K562 (cell line): Measurements from ENCODE around the gene SCRN2. TPM values are rescaled to one million over a fixed set of nuclear protein-coding genes. Genes with fewer than 3 reads are reported as not detected.

Experiments used
- ATAC-seq: fragments of 200-7000 bp; cut with Tn5 transposase; 3 replicates; pipeline ENCODE4 v1.9.1; 2020; ENCODE audit warnings: moderate library complexity
- BruUV-seq: library from RNA; stranded (reverse); fragments of 400-500 nt; replicated peaks from 2 replicates; lab custom pipeline; 2021; lab: Mats Ljungman, UMichigan
- CTCF ChIA-PET: fragments of 300-600 bp; formaldehyde crosslinking; extraction: SDS; loops from one replicate; lab custom pipeline; 2021; ENCODE audit warnings: low intra/inter-chr PET ratio; lab: Yijun Ruan, JAX
- POLR2A ChIA-PET: fragments of 300-600, 350-650 bp; sonication (Branson Sonifier 250); formaldehyde crosslinking; extraction: SDS; loops from one replicate; lab custom pipeline; 2021; ENCODE audit warnings: antibody characterized with exemption, inconsistent platforms; lab: Yijun Ruan, JAX
- DNase-seq, 4 experiments: peaks; one replicate each; pipeline versions ENCODE4 v3.0.0 to v3.0.0-alpha.2; 2011 to 2018; ENCODE audit warnings: low spot score in 3 of 4, mixed read lengths in 3 of 4; ENCODE audit errors: extremely low read depth in 1 of 4
- FAIRE-seq: peaks from 2 replicates; lab custom pipeline; 2011; peaks lifted over from hg19 to GRCh38; lab: Jason Lieb, UNC
- H2AFZ ChIP-seq: 2 replicates; pipeline ENCODE4 v1.6.0; 2011; ENCODE audit warnings: low read depth, low read length, control low read depth, inconsistent platforms
- H3K27ac ChIP-seq: fragments of 200-600 bp; 3 replicates; pipeline ENCODE4 v1.8.0; 2011; ENCODE audit warnings: low read depth, mild to moderate bottlenecking, control low read depth, inconsistent platforms, low read length, moderate library complexity, mixed read lengths; ENCODE audit errors: extremely low read depth
- H3K27me3 ChIP-seq, 2 experiments: fragments of 300-600 bp in 1 of 2; 2 replicates in 1 of 2; 3 replicates in 1 of 2; pipeline versions ENCODE4 v1.6.0 to v1.8.0; 2011; ENCODE audit warnings: inconsistent platforms in 2 of 2, low read length in 2 of 2, mild to moderate bottlenecking in 1 of 2, mixed read lengths in 1 of 2, moderate library complexity in 1 of 2; ENCODE audit not compliant: control insufficient read depth in 2 of 2, insufficient read depth in 2 of 2
- H3K36me3 ChIP-seq: fragments of 300-600 bp; 3 replicates; pipeline ENCODE4 v1.8.0; 2011; ENCODE audit warnings: mild to moderate bottlenecking, low read length, inconsistent platforms; ENCODE audit not compliant: control insufficient read depth, insufficient read depth
- H3K4me1 ChIP-seq, 2 experiments: fragments of 200-600 bp in 1 of 2; replicated peaks in 1 of 2; 2 replicates in 1 of 2; 3 replicates in 1 of 2; pipeline versions ENCODE4 v1.5.1 to v1.8.0; 2011; ENCODE audit warnings: inconsistent platforms in 2 of 2, low read length in 2 of 2, mild to moderate bottlenecking in 1 of 2, mixed read lengths in 1 of 2, moderate library complexity in 1 of 2; ENCODE audit not compliant: control insufficient read depth in 2 of 2, insufficient read depth in 2 of 2
- H3K4me2 ChIP-seq: 2 replicates; pipeline ENCODE4 v1.6.1; 2011; ENCODE audit warnings: low read length, control low read depth, inconsistent platforms, mixed read lengths; ENCODE audit not compliant: insufficient read depth
- H3K4me3 ChIP-seq: fragments of 200-600 bp; sonication (generic), shearing (Covaris generic); 2 replicates; pipeline ENCODE4 v1.5.1; 2016; ENCODE audit warnings: control low read depth, inconsistent platforms
- H3K79me2 ChIP-seq: fragments of 200-600 bp; 3 replicates; pipeline ENCODE4 v1.8.0; 2011; ENCODE audit warnings: low read length, inconsistent platforms; ENCODE audit not compliant: control insufficient read depth, insufficient read depth
- H3K9ac ChIP-seq, 2 experiments: 2 replicates each; pipeline versions ENCODE4 v1.6.0 to v1.6.1; 2011; ENCODE audit warnings: low read depth in 2 of 2, low read length in 2 of 2, control low read depth in 1 of 2, inconsistent platforms in 1 of 2, mild to moderate bottlenecking in 1 of 2, mixed read lengths in 1 of 2; ENCODE audit not compliant: insufficient read depth in 1 of 2
- H3K9me1 ChIP-seq: one replicate; pipeline ENCODE4 v1.6.0; 2011; ENCODE audit warnings: inconsistent platforms, mild to moderate bottlenecking, low read length, moderate library complexity; ENCODE audit not compliant: control insufficient read depth, insufficient read depth
- H3K9me3 ChIP-seq: replicated peaks from 2 replicates; pipeline ENCODE4 v1.5.1; 2011; ENCODE audit warnings: low read depth, low read length, inconsistent platforms; ENCODE audit not compliant: control insufficient read depth, insufficient read depth
- H4K20me1 ChIP-seq: replicated peaks from 2 replicates; pipeline ENCODE4 v1.6.1; 2011; ENCODE audit warnings: low read length, inconsistent platforms, mixed read lengths; ENCODE audit not compliant: control insufficient read depth, insufficient read depth
- KDM1A ChIP-seq, 2 experiments: fragments of 450-650 bp; IDR thresholded peaks; 2 replicates each; pipeline ENCODE4 v1.6.1; 2016; ENCODE audit warnings: mild to moderate bottlenecking in 2 of 2
- MCM3 ChIP-seq: fragments of 450-650 bp; IDR thresholded peaks from 2 replicates; pipeline ENCODE4 v1.6.1; 2016
- ZNF395 ChIP-seq: fragments of 200-800 bp; sonication (Bioruptor generic); IDR thresholded peaks from 2 replicates; pipeline ENCODE4 v1.6.1; 2017; ENCODE audit warnings: missing genetic modification characterization, missing compliant biosample characterization
- WGBS: fragments of 100-300 bp; shearing (Covaris generic); methylation state at CpG from one replicate; pipeline ENCODE4 v1.1.6; 2016; ENCODE audit warnings: low coverage, mixed read lengths; ENCODE audit not compliant: insufficient coverage; ENCODE audit errors: missing lambda C conversion rate; 5-methylcytosine and 5-hydroxymethylcytosine counted together
- in situ Hi-C: fragments of 300-500 bp; cut with MboI; formaldehyde crosslinking; loops from 4 replicates; pipeline ENCODE4 v1.15.0; 2018; ENCODE audit warnings: inconsistent platforms, mixed read lengths
- intact Hi-C: fragments of 100-400 bp; cut with micrococcal nuclease; formaldehyde crosslinking; loops from 2 replicates; pipeline ENCODE4 v1.14.2; 2022
- polyA plus RNA-seq, 8 experiments: library from polyadenylated mRNA; depleted of rRNA in 4 of 8; stranded (reverse) in 5 of 8; unstranded in 3 of 8; fragments of >200 nt; fragmentation: Nextera tagmentation in 2 of 8; fragmentation: Illumina TruSeq in 1 of 8; extraction: Ambion mirVana in 2 of 8; extraction: Trizol in 1 of 8; gene quantifications; 2 replicates each; pipeline versions ENCODE4 v1.2.1 to v1.2.3, GENCODE V29; 2011 to 2014; ENCODE audit warnings: inconsistent platforms in 1 of 8, missing spikeins in 1 of 8
- total RNA-seq, 7 experiments: library from RNA; depleted of rRNA in 6 of 7; stranded (reverse); fragments of >200 nt in 6 of 7; fragmentation: Illumina TruSeq in 2 of 7; extraction: Trizol in 2 of 7; gene quantifications; 2 replicates each; pipeline versions ENCODE4 v1.2.1 to v1.2.3, GENCODE V29; 2011 to 2021; ENCODE audit warnings: low replicate concordance in 1 of 7

The SCRN2 gene
- total and polyA plus RNA-seq, 9 of the 15 experiments (the other 6 are each of a cell fraction or from before 2014, with no cell fraction given) = 0.25 to 32.9 (median 13.6) TPM

- TF ChIP-seq ZNF395 = no peak
Measured at GRCh38 chr17:47797797-47798196, 43.3 kb downstream of the SCRN2 start (continued).

GRCh38 chr17:47792979-47793378, 48.1 kb downstream of the SCRN2 start:
- in situ Hi-C loops = no loop called here
- no peaks in the 10 kb centered on the region for H3K36me3 ChIP-seq
- TF ChIP-seq MCM3 (no peak), KDM1A (IDR thresholded peaks at IDR 0.05) (peak; percentile 40 to 51; a peak in 2 of 4 replicates)
- no peak overlapping the region for H3K27ac ChIP-seq
- 1% methylated on average over 6 of the region's 6 CpGs for WGBS
- peaks cover 19 to 29% of the 10 kb centered on the region in 2 experiments; a peak in 3 of 5 replicates for H3K27me3 ChIP-seq
- no peak overlapping the region for H2AFZ ChIP-seq
- FAIRE-seq (no peak), DNase-seq (no peak), ATAC-seq (no peak)
- H3K9ac ChIP-seq = no peak overlapping the region
- BruUV-seq = no TSS peak
- no peaks in the 10 kb centered on the region for H3K9me1 ChIP-seq
- ChIA-PET CTCF (no interaction called here), POLR2A (interaction anchor here (0.8 kb wide), 1 partner anchor 56 kb away, joined by 3 read pairs; no protein-coding TSS in a partner anchor)
- H3K4me1 ChIP-seq = peaks cover 0 to 9% of the 10 kb centered on the region in 2 experiments; a peak in 2 of 5 replicates
- H3K9me3 ChIP-seq = no peaks in the 10 kb centered on the region
- H4K20me1 ChIP-seq = no peaks in the 10 kb centered on the region
- no peaks in the 10 kb centered on the region for H3K79me2 ChIP-seq
- H3K4me2 ChIP-seq = no peak overlapping the region
- no peak overlapping the region for H3K4me3 ChIP-seq
- intact Hi-C loops = no loop called here
